ENCODE data around the gene EGFL8.

Gene EGFL8

DNA sequence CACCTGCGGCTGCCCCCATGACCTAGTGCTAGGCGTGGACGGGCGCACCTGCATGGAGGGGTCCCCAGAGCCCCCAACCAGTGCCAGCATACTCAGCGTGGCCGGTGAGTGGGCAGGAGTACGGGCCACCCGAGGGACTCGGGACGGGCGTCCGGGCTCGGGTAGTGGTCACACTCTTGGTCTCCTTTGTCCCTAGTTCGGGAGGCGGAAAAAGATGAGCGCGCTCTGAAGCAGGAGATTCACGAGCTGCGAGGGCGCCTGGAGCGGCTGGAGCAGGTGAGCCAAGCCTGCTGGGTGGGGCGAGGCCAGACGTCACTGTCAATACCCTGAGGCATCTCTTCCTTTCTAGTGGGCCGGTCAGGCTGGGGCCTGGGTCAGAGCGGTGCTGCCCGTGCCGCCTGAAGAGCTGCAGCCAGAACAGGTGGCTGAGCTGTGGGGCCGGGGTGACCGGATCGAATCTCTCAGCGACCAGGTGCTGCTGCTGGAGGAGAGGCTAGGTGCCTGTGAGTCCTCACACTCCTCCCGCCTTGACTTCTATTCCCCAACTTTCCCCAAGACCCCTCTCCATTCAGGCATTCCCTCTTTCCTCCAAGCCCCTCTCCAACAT is 2.9 kb downstream of the EGFL8 start:
- no peak overlapping the region for H3K4me3 ChIP-seq (ENCODE audit: low read length in 2 of 2)
- no peak overlapping the region for H3K27ac ChIP-seq (ENCODE audit: low read depth in 2 of 2, low read length in 2 of 2)
- H3K4me1 ChIP-seq (ENCODE audit: control insufficient read depth in 2 of 2, insufficient read depth in 2 of 2, low read length in 2 of 2): no peaks in the 10 kb centered on the region
- no peaks in the 10 kb centered on the region for H3K27me3 ChIP-seq (ENCODE audit: control insufficient read depth in 2 of 2, insufficient read depth in 2 of 2, low read length in 2 of 2)
- H3K36me3 ChIP-seq (ENCODE audit: control insufficient read depth in 2 of 2, insufficient read depth in 2 of 2, low read length in 2 of 2): peaks cover 28 to 48% of the 10 kb centered on the region in 2 donors
- H3K9ac ChIP-seq (ENCODE audit: low read depth in 1 of 2, low read length in 2 of 2): no peak overlapping the region
- no peaks in the 10 kb centered on the region for H3K9me3 ChIP-seq (ENCODE audit: control insufficient read depth in 2 of 2, low read length in 2 of 2)

DNA sequence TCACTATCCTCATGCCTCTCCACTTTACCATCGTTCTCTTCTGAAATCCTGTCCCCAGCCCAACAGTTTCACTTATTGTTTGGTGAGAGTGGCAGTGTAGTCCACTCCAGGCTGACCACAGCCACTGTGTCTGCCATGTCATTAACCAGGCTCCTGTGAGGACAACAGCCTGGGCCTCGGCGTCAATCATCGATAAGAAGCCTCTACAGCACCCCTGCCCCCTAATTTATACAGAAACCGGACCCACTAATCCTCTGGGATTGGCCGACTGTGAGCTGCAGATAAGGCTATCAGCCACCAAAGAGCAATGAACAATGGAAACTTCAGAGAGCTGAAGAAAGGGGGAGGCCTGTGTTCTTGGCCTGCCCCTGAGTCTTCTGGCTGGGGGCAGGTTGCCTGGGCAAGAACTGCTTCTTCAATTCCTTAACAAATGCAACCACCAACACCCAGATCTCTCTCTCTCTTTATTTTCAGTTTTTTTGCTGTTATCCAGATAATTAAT is 3.4 kb downstream of the EGFL8 start:
- Histone ChIP-seq H3K36me3 (ENCODE audit: control insufficient read depth in 2 of 2, insufficient read depth in 2 of 2, low read length in 2 of 2) (peaks cover 25 to 48% of the 10 kb centered on the region in 2 donors), H3K4me1 (ENCODE audit: control insufficient read depth in 2 of 2, insufficient read depth in 2 of 2, low read length in 2 of 2) (no peaks in the 10 kb centered on the region), H3K4me3 (ENCODE audit: low read length in 2 of 2) (no peak overlapping the region), H3K9ac (ENCODE audit: low read depth in 1 of 2, low read length in 2 of 2) (no peak overlapping the region), H3K9me3 (ENCODE audit: control insufficient read depth in 2 of 2, low read length in 2 of 2) (no peaks in the 10 kb centered on the region), H3K27ac (ENCODE audit: low read depth in 2 of 2, low read length in 2 of 2) (no peak overlapping the region), H3K27me3 (ENCODE audit: control insufficient read depth in 2 of 2, insufficient read depth in 2 of 2, low read length in 2 of 2) (no peaks in the 10 kb centered on the region)

GRCh38 chr6:32168350-32168749 is 4.0 kb downstream of the EGFL8 start:
- no peak overlapping the region for H3K9ac ChIP-seq (ENCODE audit: low read depth in 1 of 2, low read length in 2 of 2)
- no peak overlapping the region for H3K27ac ChIP-seq (ENCODE audit: low read depth in 2 of 2, low read length in 2 of 2)
- no peaks in the 10 kb centered on the region for H3K4me1 ChIP-seq (ENCODE audit: control insufficient read depth in 2 of 2, insufficient read depth in 2 of 2, low read length in 2 of 2)
- peaks cover 25 to 48% of the 10 kb centered on the region in 2 donors for H3K36me3 ChIP-seq (ENCODE audit: control insufficient read depth in 2 of 2, insufficient read depth in 2 of 2, low read length in 2 of 2)
- H3K27me3 ChIP-seq (ENCODE audit: control insufficient read depth in 2 of 2, insufficient read depth in 2 of 2, low read length in 2 of 2): no peaks in the 10 kb centered on the region
- H3K9me3 ChIP-seq (ENCODE audit: control insufficient read depth in 2 of 2, low read length in 2 of 2): no peaks in the 10 kb centered on the region
- H3K4me3 ChIP-seq (ENCODE audit: low read length in 2 of 2): no peak overlapping the region

DNA sequence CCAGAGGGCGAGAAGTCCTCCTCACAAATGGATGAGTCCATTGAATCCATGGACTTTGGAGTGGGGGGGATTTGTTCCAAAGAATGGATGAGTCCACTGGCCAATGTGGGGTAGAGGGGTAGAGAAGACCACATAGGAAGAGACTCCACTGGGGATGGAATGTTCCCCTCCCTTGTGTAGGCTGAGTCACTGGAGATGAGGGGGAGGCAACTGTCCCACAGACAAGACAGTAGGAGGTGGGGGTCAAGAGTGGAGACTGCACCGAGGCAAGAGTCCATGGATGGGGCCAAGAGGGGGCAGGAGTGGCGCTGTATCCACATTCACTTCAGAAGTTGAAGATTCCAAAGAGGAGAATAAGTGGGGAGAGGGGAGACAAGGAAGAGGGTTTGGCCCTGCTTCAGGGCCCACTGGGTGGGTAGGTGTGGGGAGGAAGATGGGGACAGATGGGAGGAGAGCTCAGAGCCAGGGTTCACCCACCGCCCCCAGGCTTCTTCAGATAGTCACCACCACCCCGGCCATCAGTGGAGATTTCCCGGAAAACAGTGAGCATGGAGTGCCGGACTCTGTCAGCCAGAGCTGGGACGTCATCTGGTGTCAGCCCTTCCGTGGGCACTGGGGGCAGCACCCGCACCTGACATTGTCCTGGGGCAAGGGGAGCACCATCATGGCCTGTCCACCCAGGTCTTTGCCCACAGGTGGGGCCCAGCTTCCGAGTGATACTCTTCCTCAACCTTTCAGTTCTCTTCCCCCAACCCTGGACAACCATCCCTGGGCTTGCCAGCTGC is 4.6 kb downstream of the EGFL8 start:
- Histone ChIP-seq H3K4me3 (ENCODE audit: low read length in 2 of 2) (no peak overlapping the region), H3K27me3 (ENCODE audit: control insufficient read depth in 2 of 2, insufficient read depth in 2 of 2, low read length in 2 of 2) (no peaks in the 10 kb centered on the region), H3K36me3 (ENCODE audit: control insufficient read depth in 2 of 2, insufficient read depth in 2 of 2, low read length in 2 of 2) (peaks cover 25 to 48% of the 10 kb centered on the region in 2 donors), H3K27ac (ENCODE audit: low read depth in 2 of 2, low read length in 2 of 2) (no peak overlapping the region), H3K9me3 (ENCODE audit: control insufficient read depth in 2 of 2, low read length in 2 of 2) (no peaks in the 10 kb centered on the region), H3K9ac (ENCODE audit: low read depth in 1 of 2, low read length in 2 of 2) (no peak overlapping the region), H3K4me1 (ENCODE audit: control insufficient read depth in 2 of 2, insufficient read depth in 2 of 2, low read length in 2 of 2) (no peaks in the 10 kb centered on the region)

GRCh38 chr6:32170294-32170693 is 5.9 kb downstream of the EGFL8 start:
- Histone ChIP-seq H3K4me1 (ENCODE audit: control insufficient read depth in 2 of 2, insufficient read depth in 2 of 2, low read length in 2 of 2) (peaks cover 6 to 8% of the 10 kb centered on the region in 2 donors), H3K4me3 (ENCODE audit: low read length in 2 of 2) (no peak overlapping the region), H3K27ac (ENCODE audit: low read depth in 2 of 2, low read length in 2 of 2) (no peak overlapping the region), H3K9ac (ENCODE audit: low read depth in 1 of 2, low read length in 2 of 2) (no peak overlapping the region), H3K9me3 (ENCODE audit: control insufficient read depth in 2 of 2, low read length in 2 of 2) (no peaks in the 10 kb centered on the region), H3K27me3 (ENCODE audit: control insufficient read depth in 2 of 2, insufficient read depth in 2 of 2, low read length in 2 of 2) (no peaks in the 10 kb centered on the region), H3K36me3 (ENCODE audit: control insufficient read depth in 2 of 2, insufficient read depth in 2 of 2, low read length in 2 of 2) (peaks cover 25 to 48% of the 10 kb centered on the region in 2 donors)

GRCh38 chr6:32171234-32171633 is 6.8 kb downstream of the EGFL8 start:
- Histone ChIP-seq H3K9me3 (ENCODE audit: control insufficient read depth in 2 of 2, low read length in 2 of 2) (no peaks in the 10 kb centered on the region), H3K27me3 (ENCODE audit: control insufficient read depth in 2 of 2, insufficient read depth in 2 of 2, low read length in 2 of 2) (no peaks in the 10 kb centered on the region), H3K27ac (ENCODE audit: low read depth in 2 of 2, low read length in 2 of 2) (no peak overlapping the region), H3K9ac (ENCODE audit: low read depth in 1 of 2, low read length in 2 of 2) (no peak overlapping the region), H3K36me3 (ENCODE audit: control insufficient read depth in 2 of 2, insufficient read depth in 2 of 2, low read length in 2 of 2) (peaks cover 25 to 45% of the 10 kb centered on the region in 2 donors), H3K4me3 (ENCODE audit: low read length in 2 of 2) (no peak overlapping the region), H3K4me1 (ENCODE audit: control insufficient read depth in 2 of 2, insufficient read depth in 2 of 2, low read length in 2 of 2) (peaks cover 12 to 13% of the 10 kb centered on the region in 2 donors)

- no peaks in the 10 kb centered on the region for H3K9me3 ChIP-seq (ENCODE audit: control insufficient read depth in 2 of 2, low read length in 2 of 2)
- H3K27ac ChIP-seq (ENCODE audit: low read depth in 2 of 2, low read length in 2 of 2): no peak overlapping the region
- no peak overlapping the region for H3K4me3 ChIP-seq (ENCODE audit: low read length in 2 of 2)
- peaks cover 15 to 29% of the 10 kb centered on the region in 2 donors for H3K36me3 ChIP-seq (ENCODE audit: control insufficient read depth in 2 of 2, insufficient read depth in 2 of 2, low read length in 2 of 2)
- no peak overlapping the region for H3K9ac ChIP-seq (ENCODE audit: low read depth in 1 of 2, low read length in 2 of 2)
- peaks cover 24 to 25% of the 10 kb centered on the region in 2 donors for H3K4me1 ChIP-seq (ENCODE audit: control insufficient read depth in 2 of 2, insufficient read depth in 2 of 2, low read length in 2 of 2)
- no peaks in the 10 kb centered on the region for H3K27me3 ChIP-seq (ENCODE audit: control insufficient read depth in 2 of 2, insufficient read depth in 2 of 2, low read length in 2 of 2)
Observed at GRCh38 chr6:32173051-32173727, 8.8 kb downstream of the EGFL8 start.

- H3K4me3 ChIP-seq (ENCODE audit: low read length in 2 of 2): no peak overlapping the region
- H3K27ac ChIP-seq (ENCODE audit: low read depth in 2 of 2, low read length in 2 of 2): no peak overlapping the region
- H3K36me3 ChIP-seq (ENCODE audit: control insufficient read depth in 2 of 2, insufficient read depth in 2 of 2, low read length in 2 of 2): peaks cover 7 to 18% of the 10 kb centered on the region in 2 donors
- H3K9me3 ChIP-seq (ENCODE audit: control insufficient read depth in 2 of 2, low read length in 2 of 2): no peaks in the 10 kb centered on the region
- H3K9ac ChIP-seq (ENCODE audit: low read depth in 1 of 2, low read length in 2 of 2): no peak overlapping the region
- H3K4me1 ChIP-seq (ENCODE audit: control insufficient read depth in 2 of 2, insufficient read depth in 2 of 2, low read length in 2 of 2): peaks cover 32 to 33% of the 10 kb centered on the region in 2 donors
- no peaks in the 10 kb centered on the region for H3K27me3 ChIP-seq (ENCODE audit: control insufficient read depth in 2 of 2, insufficient read depth in 2 of 2, low read length in 2 of 2)
Observed at GRCh38 chr6:32174416-32174815, 10.0 kb downstream of the EGFL8 start.

- Histone ChIP-seq H3K36me3 (ENCODE audit: control insufficient read depth in 2 of 2, insufficient read depth in 2 of 2, low read length in 2 of 2) (peaks cover 0 to 15% of the 10 kb centered on the region in 2 donors), H3K9ac (ENCODE audit: low read depth in 1 of 2, low read length in 2 of 2) (peak overlapping the region; percentile 89 to 93), H3K4me1 (ENCODE audit: control insufficient read depth in 2 of 2, insufficient read depth in 2 of 2, low read length in 2 of 2) (peaks cover 32 to 40% of the 10 kb centered on the region in 2 donors), H3K9me3 (ENCODE audit: control insufficient read depth in 2 of 2, low read length in 2 of 2) (no peaks in the 10 kb centered on the region), H3K4me3 (ENCODE audit: low read length in 2 of 2) (peak overlapping the region; percentile 91 to 97), H3K27ac (ENCODE audit: low read depth in 2 of 2, low read length in 2 of 2) (peak overlapping the region; percentile 70 to 98), H3K27me3 (ENCODE audit: control insufficient read depth in 2 of 2, insufficient read depth in 2 of 2, low read length in 2 of 2) (no peaks in the 10 kb centered on the region)
Observed at GRCh38 chr6:32175322-32175710, 10.9 kb downstream of the EGFL8 start.
